ENCODE data around the gene INMT.
A peak's percentile ranks its signal among the peaks of the same experiment; 100 is the strongest.

INMT gene

DNA sequence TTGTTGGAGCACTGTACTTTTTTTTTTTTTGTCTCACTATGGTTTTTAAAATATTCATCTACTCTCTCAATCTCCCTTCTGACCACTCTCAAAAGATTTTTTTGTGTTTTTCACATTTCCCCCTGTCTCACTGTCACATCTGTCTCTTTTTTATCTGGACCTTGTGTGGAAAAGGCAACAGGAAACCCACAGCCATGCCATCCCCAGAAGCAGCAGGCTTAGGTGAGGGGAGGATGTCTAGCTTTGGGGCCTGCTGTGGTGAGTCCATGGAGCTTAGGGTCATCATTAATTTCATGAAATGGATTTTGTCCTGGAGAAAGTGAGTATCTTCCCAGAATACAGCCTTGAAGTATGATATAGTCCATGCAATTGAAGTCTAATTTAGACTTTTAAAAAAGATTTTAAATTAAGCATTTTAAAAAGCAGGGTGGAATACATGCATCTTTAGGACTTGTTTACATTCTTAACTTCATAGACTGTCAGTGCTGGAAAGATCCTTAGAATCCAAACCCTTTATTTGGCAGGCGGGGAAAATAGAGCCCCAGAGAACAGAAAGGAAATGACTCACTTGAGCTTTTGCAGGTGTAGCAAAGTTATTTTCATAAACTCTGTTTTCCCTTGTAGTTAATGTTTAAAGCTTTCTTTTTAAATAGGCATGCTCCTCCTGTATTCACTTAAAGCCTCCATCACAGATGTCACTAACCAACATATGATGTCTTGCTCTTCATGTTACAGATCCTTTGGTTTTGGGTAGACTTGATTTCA lies 44.4 kb downstream of the INMT start:
- no peaks in the 10 kb centered on the region for H3K9me3 Mint-ChIP-seq
- H3K27me3 Mint-ChIP-seq, result no peaks in the 10 kb centered on the region
- no peak for ATAC-seq (replicated peaks)
- H3K27ac Mint-ChIP-seq, result no peak overlapping the region
- DNase-seq, result no peak
- peaks cover 20 to 37% of the 10 kb centered on the region in 2 donors for H3K4me1 Mint-ChIP-seq
- H3K4me3 Mint-ChIP-seq, result no peak overlapping the region
- no peaks in the 10 kb centered on the region for H3K36me3 Mint-ChIP-seq

DNA sequence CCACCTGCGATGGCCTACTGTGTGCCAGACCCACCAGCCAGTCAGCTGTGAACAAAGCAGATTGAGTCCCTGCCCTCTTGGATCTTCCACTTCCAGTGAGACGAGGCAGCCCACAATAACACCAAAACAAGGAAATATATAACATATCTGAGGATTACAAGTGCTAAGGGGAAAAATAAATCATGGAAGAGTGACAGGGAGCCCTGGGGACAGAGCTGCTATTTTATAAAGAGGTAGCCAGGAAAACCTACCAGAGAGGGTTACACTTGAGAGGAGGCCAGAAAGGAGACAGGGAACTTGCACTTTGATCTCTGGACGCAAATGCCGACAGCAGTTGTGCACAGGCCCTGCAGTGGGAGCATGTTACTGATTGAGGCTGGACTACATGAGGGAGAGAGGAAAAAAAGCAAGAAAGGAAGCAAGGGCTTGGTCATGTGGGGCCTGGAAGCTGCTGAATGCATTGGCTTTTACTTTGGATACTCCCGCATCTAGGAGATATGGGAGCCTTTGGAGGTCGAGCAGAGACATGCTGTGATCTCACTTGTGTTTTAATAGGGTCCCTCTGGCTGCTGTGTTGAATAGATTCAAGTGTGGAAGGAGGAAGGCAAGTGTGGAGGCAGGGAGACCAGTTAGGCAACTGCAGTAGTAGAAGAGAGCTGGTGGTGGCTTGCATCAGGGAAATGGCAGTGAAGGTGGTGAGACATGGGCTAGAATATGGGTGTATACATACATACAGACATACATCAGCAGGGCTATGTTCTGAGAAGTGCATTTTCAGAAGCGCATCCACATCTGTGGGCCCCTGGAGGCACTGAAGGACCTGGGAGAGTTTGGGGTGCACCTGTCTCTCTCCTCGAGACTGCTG lies 45.5 kb downstream of the INMT start:
- no peaks in the 10 kb centered on the region for H3K9me3 Mint-ChIP-seq
- no peak overlapping the region for H3K27ac Mint-ChIP-seq
- no peak for DNase-seq
- H3K36me3 Mint-ChIP-seq, result no peaks in the 10 kb centered on the region
- ATAC-seq (replicated peaks), result no peak
- H3K4me1 Mint-ChIP-seq, result peaks cover 21 to 37% of the 10 kb centered on the region in 2 donors
- H3K4me3 Mint-ChIP-seq, result no peak overlapping the region
- no peaks in the 10 kb centered on the region for H3K27me3 Mint-ChIP-seq

DNA sequence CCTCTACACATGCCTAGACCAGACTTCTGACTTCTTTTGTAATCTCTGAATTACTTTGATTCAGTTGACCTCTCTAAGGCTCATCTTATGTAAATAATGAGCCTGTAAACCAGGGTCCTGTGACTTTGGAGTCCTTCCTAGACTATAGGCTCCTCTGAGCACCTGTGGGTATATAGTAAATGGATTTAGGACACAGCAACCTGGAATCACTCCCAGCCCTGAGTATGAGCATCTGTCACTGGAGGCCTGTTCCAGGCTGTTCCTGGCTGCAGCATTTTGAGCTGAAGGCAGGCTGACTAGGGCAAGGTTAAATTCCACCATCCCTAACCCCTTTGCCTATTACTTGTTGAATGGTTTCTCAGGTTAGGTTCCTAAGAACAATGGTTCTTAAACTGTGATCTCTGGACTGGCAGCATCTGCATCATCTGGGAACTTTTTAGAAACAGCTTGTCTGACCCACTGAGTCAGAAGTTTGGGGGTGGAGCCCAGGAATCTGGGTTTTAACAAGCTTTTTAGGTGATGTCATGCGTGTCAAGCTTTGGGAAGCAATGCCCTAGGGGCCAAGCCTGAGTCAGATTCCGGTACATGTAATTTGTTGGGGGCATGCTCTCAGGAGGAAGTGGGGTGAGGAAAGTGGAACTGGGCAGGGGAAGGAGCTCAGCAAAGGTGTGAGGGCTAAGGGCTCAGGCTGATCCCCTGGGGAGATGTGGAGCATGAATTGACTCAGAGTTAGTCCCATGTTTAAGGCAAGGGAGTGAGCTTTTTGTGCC lies 47.5 kb downstream of the INMT start:
- H3K27ac Mint-ChIP-seq, result peak overlapping the region; percentile 27
- peak; percentile 79 for DNase-seq
- ATAC-seq (replicated peaks), result peak; percentile 92 to 94
- peaks cover 21 to 37% of the 10 kb centered on the region in 2 donors for H3K4me1 Mint-ChIP-seq
- H3K36me3 Mint-ChIP-seq, result peaks cover 0 to 4% of the 10 kb centered on the region in 2 donors
- H3K9me3 Mint-ChIP-seq, result no peaks in the 10 kb centered on the region
- H3K4me3 Mint-ChIP-seq, result peak overlapping the region in 1 of 2 donors; percentile 20
- no peaks in the 10 kb centered on the region for H3K27me3 Mint-ChIP-seq

DNA sequence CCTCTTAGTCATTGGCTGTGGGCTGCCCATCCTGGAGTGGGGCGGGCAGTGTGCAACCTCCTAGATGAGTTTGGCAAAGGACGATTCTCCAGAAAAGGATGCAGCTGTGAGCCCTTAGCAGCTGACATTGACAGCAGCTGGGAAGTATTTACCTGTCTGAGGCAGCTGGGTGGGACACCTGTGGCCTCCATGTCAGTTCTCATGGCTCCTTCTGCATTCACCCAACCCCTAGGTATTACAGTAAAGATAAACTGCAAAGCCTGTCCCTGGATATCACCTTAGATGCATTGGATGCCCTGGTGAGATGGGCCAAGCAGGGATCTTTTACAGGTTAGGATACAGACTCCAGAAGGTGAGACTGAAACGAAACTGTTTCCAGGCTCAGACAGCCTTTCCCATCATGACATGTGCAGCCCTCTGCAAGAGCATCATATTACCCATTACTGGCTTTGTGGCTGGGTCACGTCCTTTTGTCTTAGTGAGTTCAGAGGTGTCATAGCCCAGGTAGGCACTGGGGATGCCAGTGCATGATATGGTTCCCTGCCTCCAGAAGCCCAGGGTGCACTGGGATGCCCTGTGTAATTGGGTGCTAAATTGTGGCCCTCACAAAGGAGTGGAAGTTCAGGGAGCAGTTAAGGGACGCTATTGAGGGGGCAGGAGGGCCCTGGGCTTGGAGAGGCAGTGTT lies 48.2 kb downstream of the INMT start:
- H3K9me3 Mint-ChIP-seq, result no peaks in the 10 kb centered on the region
- no peak for DNase-seq
- no peaks in the 10 kb centered on the region for H3K27me3 Mint-ChIP-seq
- H3K4me3 Mint-ChIP-seq, result peak overlapping the region in 1 of 2 donors; percentile 20
- H3K4me1 Mint-ChIP-seq, result peaks cover 21 to 36% of the 10 kb centered on the region in 2 donors
- peak in 1 of 2 donors; percentile 0 for ATAC-seq (replicated peaks)
- H3K27ac Mint-ChIP-seq, result peak overlapping the region; percentile 27
- H3K36me3 Mint-ChIP-seq, result peaks cover 0 to 4% of the 10 kb centered on the region in 2 donors

DNA sequence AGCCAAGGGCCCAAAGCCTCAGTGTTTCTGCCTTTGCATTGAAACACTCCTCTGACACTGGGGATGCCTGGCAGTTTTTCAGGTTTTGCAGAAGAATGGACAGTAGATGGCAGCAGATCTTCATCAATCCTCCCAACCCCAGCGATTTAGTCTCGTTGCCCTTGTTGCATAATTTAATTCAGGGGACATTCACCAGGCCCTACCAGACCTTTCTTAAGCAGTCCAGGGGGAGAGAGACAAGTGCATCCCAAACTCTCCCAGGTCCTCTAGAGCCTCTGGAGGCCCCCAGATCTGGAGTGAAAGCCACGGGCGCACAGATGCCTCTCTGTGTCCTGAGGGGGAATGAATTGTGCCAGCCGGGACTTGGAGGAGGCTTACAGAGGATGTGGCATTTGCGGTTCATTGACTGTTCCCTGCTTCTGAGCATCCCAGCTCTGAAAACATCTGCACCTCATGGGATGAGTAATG lies 48.9 kb downstream of the INMT start:
- peaks cover 0 to 4% of the 10 kb centered on the region in 2 donors for H3K36me3 Mint-ChIP-seq
- no peak overlapping the region for H3K4me3 Mint-ChIP-seq
- H3K9me3 Mint-ChIP-seq, result no peaks in the 10 kb centered on the region
- no peak overlapping the region for H3K27ac Mint-ChIP-seq
- H3K4me1 Mint-ChIP-seq, result peaks cover 19 to 29% of the 10 kb centered on the region in 2 donors
- peak; percentile 35 for DNase-seq
- no peaks in the 10 kb centered on the region for H3K27me3 Mint-ChIP-seq
- peak; percentile 44 to 54 for ATAC-seq (replicated peaks)

DNA sequence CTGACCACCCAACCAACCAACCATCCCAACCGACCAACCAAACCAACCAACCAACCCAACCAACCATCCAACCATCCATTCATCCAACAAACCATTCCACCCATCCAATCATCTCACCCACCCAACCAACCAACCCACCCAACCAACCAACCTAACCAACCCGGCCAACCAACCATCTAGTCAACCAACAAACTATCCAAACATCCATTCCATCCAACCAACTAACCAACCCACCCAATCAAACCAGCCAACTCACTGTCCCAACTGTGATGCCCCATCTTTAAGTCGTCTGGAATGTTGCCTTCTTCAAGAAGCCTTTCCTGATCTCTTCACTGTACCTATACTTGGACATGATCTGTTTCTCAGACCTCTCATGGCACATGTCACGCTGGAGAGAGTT lies 50.9 kb downstream of the INMT start:
- Mint-ChIP-seq H3K9me3 (no peaks in the 10 kb centered on the region), H3K27ac (no peak overlapping the region), H3K4me3 (no peak overlapping the region), H3K27me3 (no peaks in the 10 kb centered on the region), H3K36me3 (peaks cover 0 to 4% of the 10 kb centered on the region in 2 donors), H3K4me1 (peaks cover 21 to 30% of the 10 kb centered on the region in 2 donors)
- DNase-seq (no peak), ATAC-seq (replicated peaks) (no peak)

DNA sequence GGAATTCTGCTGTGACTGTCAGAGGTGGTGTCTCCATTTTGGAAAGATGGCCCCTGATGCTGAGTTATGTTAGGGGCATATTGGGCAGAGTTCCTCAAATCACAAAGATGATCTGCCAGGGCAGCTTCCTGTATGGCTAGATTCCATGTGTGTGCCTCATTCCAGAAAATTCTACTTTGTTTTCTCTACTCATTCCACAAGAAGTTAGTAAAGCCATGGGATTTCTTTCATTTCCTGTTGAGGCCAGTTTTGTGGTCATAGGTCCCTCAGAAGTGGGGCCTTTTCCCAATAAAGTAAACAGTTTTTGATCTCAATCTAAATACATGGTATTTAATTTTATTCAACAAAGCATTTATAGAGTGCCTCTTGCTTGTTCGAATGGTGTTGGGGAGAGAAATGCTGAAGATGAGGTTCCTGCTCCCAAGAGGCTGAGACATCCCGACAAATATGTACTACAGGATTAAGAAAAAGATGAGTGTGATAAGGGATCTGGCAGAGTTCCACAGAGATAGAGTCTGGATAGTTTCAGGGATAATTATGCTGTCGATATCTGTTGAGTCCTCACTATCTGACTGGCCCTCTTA lies 52.2 kb downstream of the INMT start:
- Mint-ChIP-seq H3K36me3 (peaks cover 0 to 4% of the 10 kb centered on the region in 2 donors), H3K9me3 (peaks cover 0 to 2% of the 10 kb centered on the region in 2 donors), H3K4me3 (no peak overlapping the region), H3K27me3 (no peaks in the 10 kb centered on the region), H3K4me1 (peaks cover 20 to 22% of the 10 kb centered on the region in 2 donors), H3K27ac (no peak overlapping the region)
- no peak for DNase-seq
- no peak for ATAC-seq (replicated peaks)

DNA sequence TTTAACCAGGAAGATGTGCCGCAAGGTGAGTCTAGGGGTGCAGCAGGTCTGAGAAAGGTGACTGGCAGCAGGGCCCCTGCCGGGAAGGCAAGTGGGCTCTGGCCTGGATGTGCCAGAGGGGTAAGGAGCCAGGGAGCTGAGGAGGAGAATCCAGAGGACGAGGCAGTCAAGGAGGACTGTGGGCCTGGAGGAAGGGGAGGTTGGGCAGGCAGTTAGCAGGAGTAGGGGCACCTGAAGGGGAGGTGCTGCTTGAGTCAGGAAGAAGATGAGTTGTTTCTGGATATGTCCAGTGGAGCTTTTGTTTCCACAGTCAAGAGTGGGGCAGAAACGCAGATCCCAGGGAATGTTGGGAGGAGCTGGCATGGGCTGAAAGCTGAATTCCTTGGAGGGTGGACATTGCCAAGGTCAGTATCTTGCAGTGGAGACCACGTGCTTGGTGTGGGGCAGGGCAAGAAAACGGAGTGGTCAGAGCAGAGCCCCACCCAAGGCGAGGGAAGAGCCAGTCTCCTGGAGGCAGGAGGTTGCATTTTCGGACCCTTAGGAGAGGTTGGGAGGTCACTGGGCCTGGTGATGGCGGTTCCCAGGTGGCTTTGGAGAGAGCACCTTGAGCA lies 53.3 kb downstream of the INMT start:
- peaks cover 0 to 4% of the 10 kb centered on the region in 2 donors for H3K36me3 Mint-ChIP-seq
- H3K27ac Mint-ChIP-seq, result no peak overlapping the region
- no peak overlapping the region for H3K4me3 Mint-ChIP-seq
- H3K27me3 Mint-ChIP-seq, result no peaks in the 10 kb centered on the region
- peaks cover 0 to 2% of the 10 kb centered on the region in 2 donors for H3K9me3 Mint-ChIP-seq
- DNase-seq (no peak), ATAC-seq (replicated peaks) (no peak)
- H3K4me1 Mint-ChIP-seq, result peaks cover 12 to 13% of the 10 kb centered on the region in 2 donors

DNA sequence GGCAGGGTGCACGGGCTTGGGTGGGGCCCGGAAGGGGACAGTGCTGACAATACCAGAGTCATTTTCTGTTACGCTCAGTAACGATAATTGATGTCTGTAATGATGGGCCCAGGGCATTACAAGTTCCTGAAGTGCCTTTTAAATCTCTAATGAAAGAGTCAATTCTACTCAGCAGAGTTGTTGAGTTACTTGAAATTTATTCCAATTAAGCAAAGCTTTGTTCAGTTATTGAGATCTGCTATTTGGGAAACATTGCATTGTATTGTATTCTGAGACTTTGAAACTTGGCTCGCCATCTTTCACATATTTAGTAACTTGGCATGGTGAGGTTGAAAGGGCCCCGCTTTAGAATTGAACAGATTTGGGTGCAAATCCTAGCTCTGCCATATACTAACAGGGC lies 54.0 kb downstream of the INMT start:
- ATAC-seq (replicated peaks) (no peak), DNase-seq (no peak)
- H3K27ac Mint-ChIP-seq, result no peak overlapping the region
- no peak overlapping the region for H3K4me3 Mint-ChIP-seq
- peaks cover 6 to 7% of the 10 kb centered on the region in 2 donors for H3K4me1 Mint-ChIP-seq
- no peaks in the 10 kb centered on the region for H3K27me3 Mint-ChIP-seq
- peaks cover 0 to 4% of the 10 kb centered on the region in 2 donors for H3K36me3 Mint-ChIP-seq
- H3K9me3 Mint-ChIP-seq, result peaks cover 0 to 2% of the 10 kb centered on the region in 2 donors
